ENCODE data around the gene HDLBP.

HDLBP gene

DNA sequence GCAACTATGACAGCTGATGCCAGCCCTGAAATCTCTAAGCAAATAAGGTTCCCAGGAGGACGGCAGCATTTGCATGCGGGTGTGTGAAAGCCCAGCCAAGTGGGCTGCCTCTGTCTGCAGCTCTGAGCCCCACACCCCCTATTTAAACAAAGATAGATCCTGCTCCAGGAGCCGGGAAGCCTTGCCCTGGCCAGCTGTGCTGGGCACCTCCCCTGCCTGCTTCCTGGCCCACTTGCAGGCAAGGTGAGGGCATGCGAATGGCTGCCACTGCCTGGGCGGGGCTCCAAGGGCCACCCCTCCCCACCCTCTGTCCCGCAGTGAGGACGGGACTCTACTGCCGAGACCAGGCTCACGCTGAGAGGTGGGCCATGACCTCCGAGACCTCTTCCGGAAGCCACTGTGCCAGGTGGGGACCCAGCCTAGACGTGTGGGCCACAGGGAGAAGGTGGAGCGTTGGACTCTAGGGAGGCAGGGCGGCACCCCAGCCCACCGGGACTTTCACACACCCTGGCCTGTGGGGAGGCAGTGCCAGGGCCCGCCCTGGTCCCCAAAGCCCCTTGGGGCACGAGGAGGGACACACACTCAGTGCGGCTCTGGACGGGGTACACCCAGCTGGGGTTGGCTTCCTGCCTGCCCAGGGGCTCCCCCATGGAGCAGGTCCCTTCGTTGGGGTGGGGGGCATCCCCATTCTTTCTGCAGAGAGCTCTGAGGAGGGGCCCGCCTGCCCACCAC lies 126.9 kb downstream of the HDLBP start, which contains the start of gene ANO7:
Gene ANO7, plus strand, starts transcription at position 317 of the 732 bp plus-strand sequence. CDS start 1,387 bp downstream, outside the sequence.
- DNase-seq: no peak

DNA sequence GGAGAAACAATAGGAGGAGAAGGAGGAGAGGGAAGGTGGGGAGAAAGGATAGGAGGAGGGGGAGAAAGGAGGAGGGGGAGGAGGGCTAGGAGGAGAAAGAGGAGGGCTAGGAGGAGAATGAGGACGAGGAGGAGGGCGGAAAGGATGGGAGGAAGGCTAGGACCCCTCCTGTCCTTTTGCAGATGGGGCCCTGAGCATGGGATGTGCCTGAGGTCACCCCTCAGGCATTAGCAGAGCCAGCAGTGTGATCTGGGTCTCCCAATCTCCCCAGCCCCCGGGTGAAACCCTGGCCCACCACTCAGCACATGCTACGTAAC lies 127.6 kb downstream of the HDLBP start:
- DNase-seq: no peak

- no peak for DNase-seq
These were observed 128.2 kb downstream of the HDLBP start for GRCh38 chr2:241187101-241187917.

DNA sequence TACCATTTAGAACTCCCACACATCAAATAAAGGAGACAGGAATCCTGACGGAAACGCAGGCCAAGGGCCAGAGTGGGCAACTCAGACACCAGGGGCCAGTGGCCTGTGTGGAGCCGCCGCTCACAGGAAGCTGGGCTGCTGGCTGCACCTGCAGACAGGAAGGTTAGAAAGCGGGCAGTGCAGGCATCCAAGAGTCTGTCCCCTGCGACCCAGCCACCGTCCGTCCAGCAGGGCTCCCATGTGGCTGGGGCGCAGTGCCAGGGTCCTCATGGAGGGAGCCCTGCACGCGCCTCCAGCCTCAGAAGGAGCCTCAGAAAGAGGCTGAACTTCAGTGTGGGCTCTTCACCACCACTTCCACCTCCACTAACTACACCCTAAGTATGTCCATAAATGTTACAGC lies 129.5 kb downstream of the HDLBP start:
- DNase-seq: no peak

DNA sequence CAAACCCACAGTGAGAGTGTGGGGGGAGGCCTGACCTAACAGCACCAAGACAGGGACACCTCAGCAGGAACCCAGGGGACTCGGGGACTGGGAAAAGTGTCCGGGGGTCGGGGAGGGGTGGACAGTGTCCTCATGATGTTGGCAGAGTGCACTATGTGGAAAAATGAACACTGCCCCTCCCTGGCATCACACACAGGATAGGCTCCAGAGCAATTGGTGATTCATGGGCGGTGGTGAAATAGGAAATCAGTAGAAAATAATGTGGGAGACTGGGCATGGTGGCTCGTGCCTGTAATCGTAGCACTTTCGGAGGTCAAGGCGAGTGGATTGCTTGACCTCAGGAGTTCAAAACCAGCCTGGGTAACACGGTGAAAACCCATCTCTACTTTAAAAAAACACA lies 130.6 kb downstream of the HDLBP start:
- no peak for DNase-seq

DNA sequence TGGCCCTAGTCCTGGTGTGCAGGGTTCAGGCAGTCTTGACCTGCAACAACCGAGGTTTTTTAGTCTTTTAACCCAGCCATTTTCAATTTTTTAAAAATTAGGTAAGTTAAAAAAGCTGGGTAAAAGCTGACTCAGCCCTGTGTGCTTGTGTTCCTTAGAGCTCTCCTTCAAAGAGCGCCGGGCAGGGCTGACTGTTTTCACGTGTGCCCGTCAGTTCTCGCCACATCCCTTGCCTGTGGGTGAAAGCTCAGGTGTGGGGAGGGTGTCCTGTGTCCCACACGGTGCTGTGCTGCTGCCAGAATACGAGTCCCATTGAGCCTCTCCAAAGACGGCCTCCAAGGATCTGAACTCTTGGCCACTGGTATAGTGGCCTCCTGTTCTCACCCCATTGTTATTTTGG lies 132.3 kb downstream of the HDLBP start:
- DNase-seq: no peak

DNA sequence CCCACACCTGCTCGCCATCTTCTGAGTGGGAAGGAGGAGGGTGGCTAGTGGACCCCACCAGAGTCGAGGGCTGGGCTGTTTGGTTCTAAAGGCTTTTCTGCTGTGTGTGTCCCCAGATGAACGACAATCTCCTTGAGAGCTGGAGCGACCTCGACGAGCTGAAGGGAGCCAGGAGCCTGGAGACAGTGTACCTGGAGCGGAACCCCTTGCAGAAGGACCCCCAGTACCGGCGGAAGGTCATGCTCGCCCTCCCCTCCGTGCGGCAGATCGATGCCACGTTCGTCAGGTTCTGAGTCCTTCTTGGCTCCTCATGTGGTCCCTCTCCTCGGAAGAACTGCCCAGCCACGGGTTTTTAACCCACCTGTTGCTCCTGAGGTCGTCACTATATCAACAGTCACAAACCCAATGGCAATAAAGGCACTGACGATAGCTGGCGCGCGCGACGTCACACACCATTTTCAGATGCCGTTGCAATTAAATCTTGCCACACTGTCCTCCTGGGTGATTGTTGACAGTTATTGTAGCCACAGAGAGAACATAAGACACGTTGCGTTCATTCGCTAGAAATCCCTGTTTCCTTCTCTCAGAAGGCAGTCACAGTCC lies 132.8 kb downstream of the HDLBP start:
- no peak for DNase-seq

DNA sequence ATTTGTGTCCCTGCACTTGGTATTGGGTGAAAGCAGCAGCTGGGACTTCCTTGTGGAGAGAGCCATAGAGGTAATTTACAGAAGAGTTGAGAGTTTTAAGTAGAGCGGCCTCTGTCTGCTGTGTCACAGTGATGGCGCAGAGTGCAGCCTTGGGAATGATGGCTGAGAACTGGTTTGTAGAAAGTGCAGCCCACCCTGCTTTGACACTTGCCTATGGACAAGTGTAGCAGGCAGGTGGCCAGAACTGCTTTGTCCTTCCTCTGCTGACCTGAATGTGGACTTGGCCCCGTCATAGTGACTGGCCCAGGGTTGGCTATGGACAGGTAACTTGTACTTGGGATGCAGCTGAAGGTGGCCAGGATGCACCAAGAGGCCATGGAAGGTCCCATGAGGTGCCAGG lies 133.3 kb downstream of the HDLBP start:
- DNase-seq: no peak

- no peak for DNase-seq
These were observed 135.0 kb downstream of the HDLBP start for GRCh38 chr2:241180495-241180894.

DNA sequence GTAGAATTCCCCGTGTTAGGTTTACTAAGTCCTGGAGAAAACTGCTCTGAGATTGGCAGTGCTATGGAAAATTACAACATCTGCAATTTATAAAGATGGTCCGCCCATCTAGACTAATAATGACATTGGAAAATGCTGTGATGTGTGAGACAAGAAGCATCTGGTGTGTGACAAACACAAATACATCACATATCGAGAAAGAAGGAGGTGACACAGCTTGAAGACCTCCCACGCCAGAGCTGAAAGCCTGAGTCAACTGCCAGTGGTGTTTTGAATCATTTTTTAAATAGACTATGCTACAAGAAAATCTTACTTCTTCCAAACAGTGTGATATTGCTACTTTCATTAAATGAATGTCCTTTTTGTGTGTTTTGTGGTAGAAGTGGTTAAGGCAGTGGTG lies 135.6 kb downstream of the HDLBP start:
- no peak for DNase-seq

- no peak for DNase-seq
These were observed 136.5 kb downstream of the HDLBP start for GRCh38 chr2:241178961-241179360.

- DNase-seq: no peak
These were observed 137.7 kb downstream of the HDLBP start for GRCh38 chr2:241177526-241178334.
